SH-SY5Y (cell line): ENCODE data around the gene PEDS1.

Source experiments
- GATA2 ChIP-seq: IDR thresholded peaks from 2 replicates; pipeline ENCODE4 v1.6.1; 2011; ENCODE audit warnings: mild to moderate bottlenecking, low read depth, low read length
- GATA3 ChIP-seq: IDR thresholded peaks from 2 replicates; pipeline ENCODE4 v1.6.1; 2011; ENCODE audit warnings: low read depth, mild to moderate bottlenecking, low read length, moderate library complexity

GRCh38 chr20:50115591-50116367, 37.7 kb downstream of the PEDS1 start:
- TF ChIP-seq GATA2 (peak; percentile 51; the same call in 1 of the 2 replicates), GATA3 (no peak)
